ENCODE data around the gene DAB2IP.

DAB2IP gene

GRCh38 chr9:121763561-121764370 lies 112.3 kb downstream of the DAB2IP start:
- Histone ChIP-seq H3K27me3 (ENCODE audit: control insufficient read depth, low read length) (no peaks in the 10 kb centered on the region), H3K79me2 (ENCODE audit: control insufficient read depth, low read length) (no peaks in the 10 kb centered on the region), H3K4me2 (ENCODE audit: low read length) (no peak overlapping the region), H3K9me3 (ENCODE audit: control insufficient read depth, insufficient read depth, low read length) (no peaks in the 10 kb centered on the region), H3K4me1 (ENCODE audit: control insufficient read depth, low read length) (no peaks in the 10 kb centered on the region), H3K27ac (ENCODE audit: low read depth, low read length) (no peak overlapping the region), H3K4me3 (ENCODE audit: low read length) (no peak overlapping the region), H3K36me3 (ENCODE audit: control insufficient read depth, low read length) (no peaks in the 10 kb centered on the region), H3K9me2 (replicated peaks; ENCODE audit: control insufficient read depth, low read length) (no peaks in the 10 kb centered on the region), H3F3A (ENCODE audit: control insufficient read depth, insufficient read depth) (no peaks in the 10 kb centered on the region), H4K20me1 (ENCODE audit: control insufficient read depth, insufficient read depth, low read depth, low read length) (no peaks in the 10 kb centered on the region)
- TF ChIP-seq, protein P1, sequence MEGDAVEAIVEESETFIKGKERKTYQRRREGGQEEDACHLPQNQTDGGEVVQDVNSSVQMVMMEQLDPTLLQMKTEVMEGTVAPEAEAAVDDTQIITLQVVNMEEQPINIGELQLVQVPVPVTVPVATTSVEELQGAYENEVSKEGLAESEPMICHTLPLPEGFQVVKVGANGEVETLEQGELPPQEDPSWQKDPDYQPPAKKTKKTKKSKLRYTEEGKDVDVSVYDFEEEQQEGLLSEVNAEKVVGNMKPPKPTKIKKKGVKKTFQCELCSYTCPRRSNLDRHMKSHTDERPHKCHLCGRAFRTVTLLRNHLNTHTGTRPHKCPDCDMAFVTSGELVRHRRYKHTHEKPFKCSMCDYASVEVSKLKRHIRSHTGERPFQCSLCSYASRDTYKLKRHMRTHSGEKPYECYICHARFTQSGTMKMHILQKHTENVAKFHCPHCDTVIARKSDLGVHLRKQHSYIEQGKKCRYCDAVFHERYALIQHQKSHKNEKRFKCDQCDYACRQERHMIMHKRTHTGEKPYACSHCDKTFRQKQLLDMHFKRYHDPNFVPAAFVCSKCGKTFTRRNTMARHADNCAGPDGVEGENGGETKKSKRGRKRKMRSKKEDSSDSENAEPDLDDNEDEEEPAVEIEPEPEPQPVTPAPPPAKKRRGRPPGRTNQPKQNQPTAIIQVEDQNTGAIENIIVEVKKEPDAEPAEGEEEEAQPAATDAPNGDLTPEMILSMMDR (IDR thresholded peaks at IDR 0.05; ENCODE audit: low read depth, low read length, poor library complexity, severe bottlenecking), result no peak
- TF ChIP-seq EZH2phosphoT487 (IDR thresholded peaks at IDR 0.05; ENCODE audit: borderline replicate concordance, low read length), result no peak

DNA sequence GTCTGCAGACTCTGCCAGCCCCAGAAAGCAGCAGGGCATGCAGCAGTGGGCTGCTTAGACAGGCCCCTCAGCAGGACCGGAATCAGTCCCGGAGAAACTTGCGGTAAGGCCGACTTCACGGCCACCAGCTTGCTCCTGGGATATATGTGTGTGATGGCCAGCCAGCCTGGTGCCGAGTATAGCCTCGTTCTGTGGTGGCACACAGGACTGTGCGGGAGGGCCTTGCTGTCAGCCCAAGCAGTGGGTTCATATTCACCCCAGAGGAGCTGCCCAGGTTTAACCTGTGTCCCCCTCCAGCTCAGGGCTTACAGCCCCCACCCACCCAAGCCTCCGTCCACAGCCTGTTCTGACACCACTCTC lies 112.9 kb downstream of the DAB2IP start:
- Histone ChIP-seq H3K9me3 (ENCODE audit: control insufficient read depth, insufficient read depth, low read length) (no peaks in the 10 kb centered on the region), H3K27me3 (ENCODE audit: control insufficient read depth, low read length) (no peaks in the 10 kb centered on the region), H3K9me2 (replicated peaks; ENCODE audit: control insufficient read depth, low read length) (no peaks in the 10 kb centered on the region), H3K27ac (ENCODE audit: low read depth, low read length) (no peak overlapping the region), H3K4me1 (ENCODE audit: control insufficient read depth, low read length) (no peaks in the 10 kb centered on the region), H3K79me2 (ENCODE audit: control insufficient read depth, low read length) (no peaks in the 10 kb centered on the region), H3F3A (ENCODE audit: control insufficient read depth, insufficient read depth) (no peaks in the 10 kb centered on the region), H3K4me3 (ENCODE audit: low read length) (no peak overlapping the region), H4K20me1 (ENCODE audit: control insufficient read depth, insufficient read depth, low read depth, low read length) (no peaks in the 10 kb centered on the region), H3K36me3 (ENCODE audit: control insufficient read depth, low read length) (no peaks in the 10 kb centered on the region), H3K4me2 (ENCODE audit: low read length) (no peak overlapping the region)
- TF ChIP-seq EZH2phosphoT487 (IDR thresholded peaks at IDR 0.05; ENCODE audit: borderline replicate concordance, low read length), result no peak
- TF ChIP-seq, protein P1 (IDR thresholded peaks at IDR 0.05; ENCODE audit: low read depth, low read length, poor library complexity, severe bottlenecking), result no peak

DNA sequence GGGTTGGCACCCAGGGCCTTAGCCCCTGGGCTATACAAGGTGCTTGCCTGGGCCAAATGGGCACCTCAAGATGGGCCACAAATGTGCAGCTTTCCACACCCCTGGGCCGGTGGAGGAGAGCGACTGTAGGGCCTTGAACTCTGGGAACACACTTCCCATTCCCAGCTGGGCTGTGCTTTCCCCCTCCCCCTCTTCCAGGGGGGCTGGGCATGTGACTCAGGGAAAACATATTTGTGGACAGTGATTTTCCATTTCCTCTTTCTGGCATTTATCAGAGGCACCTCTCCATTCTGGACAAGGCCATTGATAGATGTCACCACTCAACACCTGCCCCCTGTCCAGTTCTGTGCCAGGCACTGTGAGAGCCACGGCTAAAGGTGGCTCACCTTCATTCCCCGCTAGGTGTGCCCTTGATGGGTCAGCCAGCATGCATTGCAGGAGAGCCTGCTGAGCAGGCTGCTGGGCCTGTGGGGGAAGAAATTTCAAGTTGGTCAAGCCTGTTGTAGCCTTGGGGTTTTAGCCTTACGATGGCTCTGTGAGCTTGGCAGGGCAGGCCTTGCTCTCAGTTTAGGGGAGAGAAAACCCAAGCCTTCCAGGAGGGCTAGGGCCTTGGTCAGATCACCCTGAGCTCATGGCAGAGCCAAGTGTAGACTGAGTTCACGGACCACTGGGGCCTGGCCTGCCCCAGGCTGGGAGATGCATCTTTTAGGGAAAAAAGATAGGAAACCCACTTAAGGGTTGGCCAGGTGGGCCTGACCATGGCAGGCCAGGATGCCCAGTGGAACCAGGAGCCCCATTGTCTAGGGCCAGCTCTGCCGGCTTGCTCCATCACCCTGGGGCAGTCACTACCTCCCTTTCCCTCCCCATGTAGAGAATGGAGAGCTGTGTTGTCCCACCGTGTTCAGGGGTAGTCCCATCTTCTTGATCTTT lies 113.9 kb downstream of the DAB2IP start:
- Histone ChIP-seq H3K79me2 (ENCODE audit: control insufficient read depth, low read length) (no peaks in the 10 kb centered on the region), H4K20me1 (ENCODE audit: control insufficient read depth, insufficient read depth, low read depth, low read length) (no peaks in the 10 kb centered on the region), H3F3A (ENCODE audit: control insufficient read depth, insufficient read depth) (no peaks in the 10 kb centered on the region), H3K4me1 (ENCODE audit: control insufficient read depth, low read length) (no peaks in the 10 kb centered on the region), H3K27me3 (ENCODE audit: control insufficient read depth, low read length) (no peaks in the 10 kb centered on the region), H3K36me3 (ENCODE audit: control insufficient read depth, low read length) (no peaks in the 10 kb centered on the region), H3K4me3 (ENCODE audit: low read length) (no peak overlapping the region), H3K27ac (ENCODE audit: low read depth, low read length) (no peak overlapping the region), H3K9me3 (ENCODE audit: control insufficient read depth, insufficient read depth, low read length) (no peaks in the 10 kb centered on the region), H3K4me2 (ENCODE audit: low read length) (no peak overlapping the region), H3K9me2 (replicated peaks; ENCODE audit: control insufficient read depth, low read length) (no peaks in the 10 kb centered on the region)
- TF ChIP-seq, protein P1 (IDR thresholded peaks at IDR 0.05; ENCODE audit: low read depth, low read length, poor library complexity, severe bottlenecking), result no peak
- TF ChIP-seq EZH2phosphoT487 (IDR thresholded peaks at IDR 0.05; ENCODE audit: borderline replicate concordance, low read length), result no peak
